ENCODE measurements around the gene USP6NL. TPM values are rescaled to one million over a fixed set of nuclear protein-coding genes. Genes with fewer than 3 reads are reported as not detected.

The USP6NL gene
- total and polyA plus RNA-seq, 2 of the 13 experiments (the other 11 are each of a cell fraction or from before 2014, with no cell fraction given), result 10.5 to 22.9 TPM

- ChIA-PET CTCF (ENCODE audit: low intra/inter-chr PET ratio, low total read pairs) (no interaction called here), POLR2A (interaction anchor here (1.2 kb wide), 1 partner anchor 36 kb away, joined by 3 read pairs; no protein-coding TSS in a partner anchor)
- intact Hi-C loops (cut with micrococcal nuclease; ENCODE audit: unreplicated experiment), result no loop called here
- WGBS (ENCODE audit: low lambda C conversion rate), result 39% methylated on average over 8 of the region's 8 CpGs
- Histone ChIP-seq H3K4me2 (ENCODE audit: low read depth, low read length) (peak overlapping the region; percentile 49), H3K36me3 (replicated peaks in 1 of 2; ENCODE audit: control insufficient read depth in 1 of 2, insufficient read depth in 2 of 2, low read length in 2 of 2) (no peaks in the 10 kb centered on the region), H3K9me3 (ENCODE audit: low read length) (no peaks in the 10 kb centered on the region), H3K79me2 (ENCODE audit: insufficient read depth, low read length) (no peaks in the 10 kb centered on the region), H3K4me1 (ENCODE audit: insufficient read depth, low read length) (peaks cover 6% of the 10 kb centered on the region), H3K4me3 (replicated peaks in 1 of 3; ENCODE audit: insufficient read depth in 1 of 3, low read depth in 2 of 3, low read length in 3 of 3) (no peak overlapping the region), H2AFZ (ENCODE audit: low read length) (no peak overlapping the region), H3K27ac (ENCODE audit: extremely low read length, insufficient read depth, low read length) (no peak overlapping the region), H3K9ac (ENCODE audit: insufficient read depth, low read depth, low read length) (no peak overlapping the region), H3K27me3 (ENCODE audit: control insufficient read depth in 1 of 2, insufficient read depth in 2 of 2, low read length in 2 of 2) (peaks cover 0 to under 1% of the 10 kb centered on the region in 2 experiments; a peak in 2 of 5 replicates), H4K20me1 (ENCODE audit: insufficient read depth, low read length) (no peaks in the 10 kb centered on the region)
- in situ Hi-C loops (cut with HindIII; ENCODE audit: extremely low pct_ligation_motif_present, low pct_unique_long_range_greater_than_20kb), result no loop called here
- FAIRE-seq (no peak), DNase-seq (ENCODE audit: low spot score) (no peak), ATAC-seq (no peak)
- TF ChIP-seq ONECUT2 (CRISPR knock-in tag; IDR thresholded peaks at IDR 0.05), result no peak
- TF ChIP-seq, protein P1, sequence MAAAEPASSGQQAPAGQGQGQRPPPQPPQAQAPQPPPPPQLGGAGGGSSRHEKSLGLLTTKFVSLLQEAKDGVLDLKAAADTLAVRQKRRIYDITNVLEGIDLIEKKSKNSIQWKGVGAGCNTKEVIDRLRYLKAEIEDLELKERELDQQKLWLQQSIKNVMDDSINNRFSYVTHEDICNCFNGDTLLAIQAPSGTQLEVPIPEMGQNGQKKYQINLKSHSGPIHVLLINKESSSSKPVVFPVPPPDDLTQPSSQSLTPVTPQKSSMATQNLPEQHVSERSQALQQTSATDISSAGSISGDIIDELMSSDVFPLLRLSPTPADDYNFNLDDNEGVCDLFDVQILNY (CRISPR knock-in tag; conservative IDR thresholded peaks at IDR 0.05), result no peak
- TF ChIP-seq, protein P2, sequence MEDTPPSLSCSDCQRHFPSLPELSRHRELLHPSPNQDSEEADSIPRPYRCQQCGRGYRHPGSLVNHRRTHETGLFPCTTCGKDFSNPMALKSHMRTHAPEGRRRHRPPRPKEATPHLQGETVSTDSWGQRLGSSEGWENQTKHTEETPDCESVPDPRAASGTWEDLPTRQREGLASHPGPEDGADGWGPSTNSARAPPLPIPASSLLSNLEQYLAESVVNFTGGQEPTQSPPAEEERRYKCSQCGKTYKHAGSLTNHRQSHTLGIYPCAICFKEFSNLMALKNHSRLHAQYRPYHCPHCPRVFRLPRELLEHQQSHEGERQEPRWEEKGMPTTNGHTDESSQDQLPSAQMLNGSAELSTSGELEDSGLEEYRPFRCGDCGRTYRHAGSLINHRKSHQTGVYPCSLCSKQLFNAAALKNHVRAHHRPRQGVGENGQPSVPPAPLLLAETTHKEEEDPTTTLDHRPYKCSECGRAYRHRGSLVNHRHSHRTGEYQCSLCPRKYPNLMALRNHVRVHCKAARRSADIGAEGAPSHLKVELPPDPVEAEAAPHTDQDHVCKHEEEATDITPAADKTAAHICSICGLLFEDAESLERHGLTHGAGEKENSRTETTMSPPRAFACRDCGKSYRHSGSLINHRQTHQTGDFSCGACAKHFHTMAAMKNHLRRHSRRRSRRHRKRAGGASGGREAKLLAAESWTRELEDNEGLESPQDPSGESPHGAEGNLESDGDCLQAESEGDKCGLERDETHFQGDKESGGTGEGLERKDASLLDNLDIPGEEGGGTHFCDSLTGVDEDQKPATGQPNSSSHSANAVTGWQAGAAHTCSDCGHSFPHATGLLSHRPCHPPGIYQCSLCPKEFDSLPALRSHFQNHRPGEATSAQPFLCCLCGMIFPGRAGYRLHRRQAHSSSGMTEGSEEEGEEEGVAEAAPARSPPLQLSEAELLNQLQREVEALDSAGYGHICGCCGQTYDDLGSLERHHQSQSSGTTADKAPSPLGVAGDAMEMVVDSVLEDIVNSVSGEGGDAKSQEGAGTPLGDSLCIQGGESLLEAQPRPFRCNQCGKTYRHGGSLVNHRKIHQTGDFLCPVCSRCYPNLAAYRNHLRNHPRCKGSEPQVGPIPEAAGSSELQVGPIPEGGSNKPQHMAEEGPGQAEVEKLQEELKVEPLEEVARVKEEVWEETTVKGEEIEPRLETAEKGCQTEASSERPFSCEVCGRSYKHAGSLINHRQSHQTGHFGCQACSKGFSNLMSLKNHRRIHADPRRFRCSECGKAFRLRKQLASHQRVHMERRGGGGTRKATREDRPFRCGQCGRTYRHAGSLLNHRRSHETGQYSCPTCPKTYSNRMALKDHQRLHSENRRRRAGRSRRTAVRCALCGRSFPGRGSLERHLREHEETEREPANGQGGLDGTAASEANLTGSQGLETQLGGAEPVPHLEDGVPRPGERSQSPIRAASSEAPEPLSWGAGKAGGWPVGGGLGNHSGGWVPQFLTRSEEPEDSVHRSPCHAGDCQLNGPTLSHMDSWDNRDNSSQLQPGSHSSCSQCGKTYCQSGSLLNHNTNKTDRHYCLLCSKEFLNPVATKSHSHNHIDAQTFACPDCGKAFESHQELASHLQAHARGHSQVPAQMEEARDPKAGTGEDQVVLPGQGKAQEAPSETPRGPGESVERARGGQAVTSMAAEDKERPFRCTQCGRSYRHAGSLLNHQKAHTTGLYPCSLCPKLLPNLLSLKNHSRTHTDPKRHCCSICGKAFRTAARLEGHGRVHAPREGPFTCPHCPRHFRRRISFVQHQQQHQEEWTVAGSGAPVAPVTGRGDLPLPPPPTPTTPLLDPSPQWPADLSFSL (CRISPR knock-in tag; IDR thresholded peaks at IDR 0.05), result no peak
- TF ChIP-seq ELF4 (CRISPR knock-in tag; IDR thresholded peaks at IDR 0.05; ENCODE audit: borderline replicate concordance), result no peak
- TF ChIP-seq KIAA2018 (CRISPR knock-in tag; IDR thresholded peaks at IDR 0.05; ENCODE audit: borderline replicate concordance), result no peak
- BruUV-seq (replicated peaks), result no TSS peak
These were observed 20.6 kb upstream of the USP6NL start for GRCh38 chr10:11631890-11632587.

All from HepG2 (cell line).